ENCODE results near the gene WDFY4.

WDFY4 gene

GRCh38 chr10:49025347-49025983 lies 340.8 kb downstream of the WDFY4 start:
- DNase-seq (ENCODE audit: low spot score) = no peak

GRCh38 chr10:49028639-49029038 lies 344.0 kb downstream of the WDFY4 start:
- no peak for DNase-seq (ENCODE audit: low spot score)

- no peak for DNase-seq (ENCODE audit: low spot score)
These were observed 345.0 kb downstream of the WDFY4 start for GRCh38 chr10:49029666-49030065.
